SK-N-SH (cell line): Measurements from ENCODE around the gene EIF2B5. TPM values are rescaled to one million over a fixed set of nuclear protein-coding genes. Genes with fewer than 3 reads are reported as not detected.
A peak's percentile ranks its signal among the peaks of the same experiment; 100 is the strongest.

Experiments used
- CTCF ChIA-PET: fragments of 300-600, 350-600 bp; formaldehyde crosslinking; extraction: SDS; loops from one replicate; lab custom pipeline; 2021; lab: Yijun Ruan, JAX
- POLR2A ChIA-PET: fragments of 350-600 bp; sonication (Branson Sonifier 250); formaldehyde crosslinking; extraction: SDS; loops from one replicate; lab custom pipeline; 2020; ENCODE audit warnings: antibody characterized with exemption, inconsistent platforms; lab: Yijun Ruan, JAX
- DNase-seq: peaks from one replicate; pipeline ENCODE4 v3.0.0; 2012
- H2AFZ ChIP-seq: fragments of 200-600 bp; sonication (generic); 2 replicates; pipeline ENCODE4 v1.8.1; 2016; ENCODE audit warnings: antibody characterized with exemption, mild to moderate bottlenecking, low read depth
- H3F3A ChIP-seq: fragments of 200-600 bp; sonication (generic); replicated peaks from 2 replicates; pipeline ENCODE3; 2016; ENCODE audit warnings: antibody characterized with exemption, mild to moderate bottlenecking; ENCODE audit not compliant: insufficient read depth
- H3K27ac ChIP-seq, 2 experiments: fragments of 200-500 bp in 1 of 2; fragments of 200-600 bp in 1 of 2; sonication (Bioruptor generic) in 1 of 2; sonication (generic), shearing (Covaris generic) in 1 of 2; 2 replicates each; pipeline versions ENCODE4 v1.5.1 to v1.6.1; 2014 to 2016; ENCODE audit warnings: low read depth in 2 of 2, inconsistent platforms in 1 of 2, low read length in 1 of 2, mild to moderate bottlenecking in 1 of 2, mixed read lengths in 1 of 2
- H3K27me3 ChIP-seq: fragments of 200-600 bp; sonication (generic), shearing (Covaris generic); 2 replicates; pipeline ENCODE4 v1.6.1; 2016; ENCODE audit warnings: mixed run types; ENCODE audit not compliant: insufficient read depth
- H3K36me3 ChIP-seq, 2 experiments: fragments of 200-500 bp in 1 of 2; fragments of 200-600 bp in 1 of 2; sonication (Bioruptor generic) in 1 of 2; sonication (generic) in 1 of 2; replicated peaks in 1 of 2; 2 replicates each; pipeline versions ENCODE3 to v1.5.1; 2014 to 2016; ENCODE audit warnings: low read length in 1 of 2, mild to moderate bottlenecking in 1 of 2; ENCODE audit not compliant: insufficient read depth in 2 of 2, control insufficient read depth in 1 of 2
- H3K4me1 ChIP-seq, 2 experiments: fragments of 200-500 bp in 1 of 2; fragments of 200-600 bp in 1 of 2; sonication (Bioruptor generic) in 1 of 2; sonication (generic), shearing (Covaris generic) in 1 of 2; 2 replicates each; pipeline versions ENCODE4 v1.5.1 to v1.6.1; 2014 to 2016; ENCODE audit warnings: low read depth in 1 of 2, low read length in 1 of 2, mixed run types in 1 of 2; ENCODE audit not compliant: insufficient read depth in 2 of 2, control insufficient read depth in 1 of 2
- H3K4me2 ChIP-seq: fragments of 200-600 bp; sonication (generic), shearing (Covaris generic); 2 replicates; pipeline ENCODE4 v1.6.1; 2017; ENCODE audit warnings: mixed run types
- H3K4me3 ChIP-seq, 2 experiments: fragments of 200-500 bp in 1 of 2; fragments of 200-600 bp in 1 of 2; sonication (Bioruptor generic) in 1 of 2; sonication (generic), shearing (Covaris generic) in 1 of 2; 2 replicates each; pipeline versions ENCODE4 v1.5.1 to v1.8.1; 2014 to 2016; ENCODE audit warnings: low read depth in 2 of 2, inconsistent platforms in 1 of 2, low read length in 1 of 2, mild to moderate bottlenecking in 1 of 2, mixed read lengths in 1 of 2, moderate library complexity in 1 of 2
- H3K79me2 ChIP-seq: fragments of 200-600 bp; sonication (generic); 2 replicates; pipeline ENCODE4 v1.8.1; 2017; ENCODE audit warnings: mild to moderate bottlenecking; ENCODE audit not compliant: insufficient read depth
- H3K9ac ChIP-seq: fragments of 200-600 bp; sonication (generic); 2 replicates; pipeline ENCODE4 v1.6.1; 2017; ENCODE audit warnings: mixed run types
- H3K9me2 ChIP-seq: fragments of 200-600 bp; sonication (generic); 2 replicates; pipeline ENCODE4 v1.6.1; 2017; ENCODE audit warnings: mixed run types
- H3K9me3 ChIP-seq: fragments of 200-600 bp; sonication (generic); 2 replicates; pipeline ENCODE4 v1.6.1; 2017; ENCODE audit warnings: mixed run types, mild to moderate bottlenecking, moderate library complexity
- H4K20me1 ChIP-seq: fragments of 200-600 bp; sonication (generic); 2 replicates; pipeline ENCODE4 v1.6.1; 2017; ENCODE audit warnings: mild to moderate bottlenecking, mixed run types; ENCODE audit not compliant: insufficient read depth
- EP300 ChIP-seq, 2 experiments: IDR thresholded peaks; 2 replicates each; pipeline versions ENCODE4 v1.4.0 to v1.6.1; 2012; ENCODE audit warnings: borderline replicate concordance in 1 of 2, low read depth in 1 of 2, low read length in 1 of 2
- EZH2phosphoT487 ChIP-seq: fragments of 200-600 bp; sonication (generic); IDR thresholded peaks from 2 replicates; pipeline ENCODE4 v1.6.1; 2017; ENCODE audit warnings: low read depth, mixed run types, mild to moderate bottlenecking, antibody characterized with exemption, moderate library complexity, borderline replicate concordance
- GATA2 ChIP-seq: sonication (generic); formaldehyde crosslinking; IDR thresholded peaks from 2 replicates; pipeline ENCODE4 v1.5.0; 2020; ENCODE audit warnings: mild to moderate bottlenecking, missing genetic modification reagents
- JUND ChIP-seq: IDR thresholded peaks from 2 replicates; pipeline ENCODE4 v1.4.0; 2012
- MEF2A ChIP-seq: IDR thresholded peaks from 2 replicates; pipeline ENCODE4 v1.4.0; 2012; ENCODE audit warnings: low read depth, borderline replicate concordance
- MXI1 ChIP-seq: IDR thresholded peaks from 2 replicates; pipeline ENCODE4 v1.6.1; 2012; ENCODE audit warnings: mild to moderate bottlenecking, low read depth, low read length, improper control_type of control experiment
- NRF1 ChIP-seq: IDR thresholded peaks from 2 replicates; pipeline ENCODE4 v1.6.1; 2012; ENCODE audit warnings: low read depth, mild to moderate bottlenecking, low read length
- POLR2AphosphoS5 ChIP-seq: IDR thresholded peaks from 2 replicates; pipeline ENCODE4 v1.6.1; 2012; ENCODE audit warnings: low read depth, low read length
- REST ChIP-seq: IDR thresholded peaks from 2 replicates; pipeline ENCODE4 v1.6.1; 2012; ENCODE audit warnings: mild to moderate bottlenecking, low read depth, low read length, moderate library complexity
- RFX5 ChIP-seq: IDR thresholded peaks from 2 replicates; pipeline ENCODE4 v1.6.1; 2012; ENCODE audit warnings: mild to moderate bottlenecking, improper control_type of control experiment, low read length
- RXRA ChIP-seq: IDR thresholded peaks from 2 replicates; pipeline ENCODE4 v1.4.0; 2012; ENCODE audit warnings: low read depth, mild to moderate bottlenecking, borderline replicate concordance
- USF1 ChIP-seq: IDR thresholded peaks from 2 replicates; pipeline ENCODE4 v1.4.0; 2012; ENCODE audit warnings: low read depth, borderline replicate concordance
- ZBTB33 ChIP-seq: IDR thresholded peaks from 2 replicates; pipeline ENCODE4 v1.4.0; 2012; ENCODE audit warnings: low read depth, borderline replicate concordance
- WGBS: methylation state at CpG from one replicate; pipeline ENCODE4 v1.1.6; 2017; ENCODE audit warnings: low lambda C conversion rate; 5-methylcytosine and 5-hydroxymethylcytosine counted together
- polyA plus RNA-seq, 3 experiments: library from polyadenylated mRNA; depleted of rRNA; stranded (reverse); fragments of >200 nt; gene quantifications; 2 replicates each; pipeline ENCODE4 v1.2.3, GENCODE V29; 2012
- TF ChIP-seq, protein P1 (sequence below): IDR thresholded peaks from 2 replicates; pipeline ENCODE4 v1.4.0; 2012; ENCODE audit warnings: low read depth
- TF ChIP-seq, protein P2 (sequence below): fragments of 150-350 bp; IDR thresholded peaks from 2 replicates; pipeline ENCODE4 v1.6.1; 2016; ENCODE audit warnings: mild to moderate bottlenecking, low read depth, low read length

The EIF2B5 gene
- polyA plus RNA-seq, 1 of the 3 experiments (the other 2 are of a cell fraction) = 46.8 TPM

DNA sequence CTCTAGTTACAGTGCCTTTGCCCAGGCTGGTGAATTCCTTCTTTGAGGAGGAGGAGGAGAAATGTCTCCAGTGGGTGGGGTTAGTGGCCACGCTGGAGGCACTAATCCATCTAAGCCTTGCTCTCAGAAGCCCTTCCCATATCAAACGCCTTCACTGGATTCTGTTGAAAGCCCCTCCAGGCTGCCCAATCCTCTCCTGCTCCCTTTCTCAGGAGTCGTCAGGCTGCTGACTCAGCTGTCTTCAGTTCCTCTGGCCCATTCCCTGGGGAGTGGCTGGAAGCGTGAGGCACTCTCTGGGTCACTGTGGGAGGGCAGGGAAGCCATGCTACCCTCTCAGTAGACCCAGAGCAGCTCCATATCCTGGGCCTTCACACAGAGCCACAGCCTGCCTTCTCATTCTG, 42.2 kb downstream of the EIF2B5 start (continued):
- TF ChIP-seq REST = no peak
- TF ChIP-seq ZBTB33 = no peak

- Histone ChIP-seq H3K9ac (no peak overlapping the region; the same call in 1 of the 2 replicates), H3K27me3 (no peaks in the 10 kb centered on the region), H3K4me1 (peaks cover 26 to 29% of the 10 kb centered on the region in 2 experiments), H3K79me2 (peaks cover 56% of the 10 kb centered on the region), H3F3A (peaks cover 38% of the 10 kb centered on the region), H3K9me2 (no peaks in the 10 kb centered on the region), H3K27ac (peak overlapping the region in 1 of 2 experiments; percentile 86; a peak in 1 of 4 replicates), H2AFZ (no peak overlapping the region), H3K9me3 (no peaks in the 10 kb centered on the region), H4K20me1 (peaks cover 28% of the 10 kb centered on the region), H3K36me3 (peaks cover 54 to 63% of the 10 kb centered on the region in 2 experiments), H3K4me3 (no peak overlapping the region), H3K4me2 (peak overlapping the region; percentile 89)
- WGBS = 95% methylated on average over 10 of the region's 14 CpGs
- DNase-seq = no peak
- POLR2A ChIA-PET = no interaction called here
- CTCF ChIA-PET = interaction anchor here (0.5 to 7.0 kb wide), 5 partner anchors 8 to 259 kb away, joined by 3 to 30 read pairs (median 6); partner anchors contain the start of genes ABCF3 and EEF1AKMT4
- TF ChIP-seq REST (no peak), ZBTB33 (no peak), JUND (no peak), RXRA (no peak), RFX5 (no peak), MEF2A (no peak), EP300 (IDR thresholded peaks at IDR 0.05; ENCODE audit: borderline replicate concordance in 1 of 2, low read depth in 1 of 2, low read length in 1 of 2) (no peak), EZH2phosphoT487 (no peak), NRF1 (no peak), POLR2AphosphoS5 (no peak), MXI1 (no peak), USF1 (no peak), GATA2 (CRISPR knock-in tag) (no peak)
- TF ChIP-seq, protein P1, sequence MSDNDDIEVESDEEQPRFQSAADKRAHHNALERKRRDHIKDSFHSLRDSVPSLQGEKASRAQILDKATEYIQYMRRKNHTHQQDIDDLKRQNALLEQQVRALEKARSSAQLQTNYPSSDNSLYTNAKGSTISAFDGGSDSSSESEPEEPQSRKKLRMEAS = no peak
- TF ChIP-seq, protein P2, sequence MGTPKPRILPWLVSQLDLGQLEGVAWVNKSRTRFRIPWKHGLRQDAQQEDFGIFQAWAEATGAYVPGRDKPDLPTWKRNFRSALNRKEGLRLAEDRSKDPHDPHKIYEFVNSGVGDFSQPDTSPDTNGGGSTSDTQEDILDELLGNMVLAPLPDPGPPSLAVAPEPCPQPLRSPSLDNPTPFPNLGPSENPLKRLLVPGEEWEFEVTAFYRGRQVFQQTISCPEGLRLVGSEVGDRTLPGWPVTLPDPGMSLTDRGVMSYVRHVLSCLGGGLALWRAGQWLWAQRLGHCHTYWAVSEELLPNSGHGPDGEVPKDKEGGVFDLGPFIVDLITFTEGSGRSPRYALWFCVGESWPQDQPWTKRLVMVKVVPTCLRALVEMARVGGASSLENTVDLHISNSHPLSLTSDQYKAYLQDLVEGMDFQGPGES = no peak
Observed at GRCh38 chr3:184177767-184178306, 42.7 kb downstream of the EIF2B5 start.
